ENCODE measurements around the gene MRAS.
"Not testable (repeated sequence)": the region's sequence is repeated elsewhere in the genome, so short reads cannot be mapped to it uniquely, and the experiment has no call there.

The MRAS gene

GRCh38 chr3:138367326-138367850 is 19.0 kb downstream of the MRAS start:
- DNase-seq (ENCODE audit: low spot score), result no peak

- no peak for DNase-seq (ENCODE audit: low spot score)
Measured at GRCh38 chr3:138367911-138368310, 19.5 kb downstream of the MRAS start.

- DNase-seq (ENCODE audit: low spot score), result no peak
Measured at GRCh38 chr3:138369151-138369900, 20.9 kb downstream of the MRAS start.

GRCh38 chr3:138370321-138370720 is 21.9 kb downstream of the MRAS start:
- no peak for DNase-seq (ENCODE audit: low spot score)

- DNase-seq (ENCODE audit: low spot score), result no peak
Measured at GRCh38 chr3:138371070-138371965, 22.9 kb downstream of the MRAS start.

GRCh38 chr3:138373087-138373735 is 24.8 kb downstream of the MRAS start:
- DNase-seq (ENCODE audit: low spot score), result no peak

- DNase-seq (ENCODE audit: low spot score), result no peak
Measured at GRCh38 chr3:138373736-138374094, 25.3 kb downstream of the MRAS start.

GRCh38 chr3:138374573-138375134 is 26.3 kb downstream of the MRAS start:
- DNase-seq (ENCODE audit: low spot score), result no peak

GRCh38 chr3:138375447-138375846 is 27.1 kb downstream of the MRAS start:
- no peak for DNase-seq (ENCODE audit: low spot score)

- DNase-seq (ENCODE audit: low spot score), result no peak
Measured at GRCh38 chr3:138376663-138377062, 28.3 kb downstream of the MRAS start.

- not testable (repeated sequence) for DNase-seq (ENCODE audit: low spot score)
Measured at GRCh38 chr3:138377212-138377611, 28.8 kb downstream of the MRAS start.

- DNase-seq (ENCODE audit: low spot score), result no peak
Measured at GRCh38 chr3:138377804-138378203, 29.4 kb downstream of the MRAS start.

GRCh38 chr3:138378331-138378730 is 30.0 kb downstream of the MRAS start:
- DNase-seq (ENCODE audit: low spot score), result no peak

- no peak for DNase-seq (ENCODE audit: low spot score)
Measured at GRCh38 chr3:138378990-138379389, 30.6 kb downstream of the MRAS start.

GRCh38 chr3:138381413-138381901 is 33.1 kb downstream of the MRAS start:
- DNase-seq (ENCODE audit: low spot score), result no peak

- peak; percentile 22 for DNase-seq (ENCODE audit: low spot score)
Measured at GRCh38 chr3:138381950-138382715, 33.8 kb downstream of the MRAS start.

GRCh38 chr3:138383715-138384465 is 35.5 kb downstream of the MRAS start:
- DNase-seq (ENCODE audit: low spot score), result no peak

GRCh38 chr3:138384531-138384930 is 36.2 kb downstream of the MRAS start:
- no peak for DNase-seq (ENCODE audit: low spot score)

GRCh38 chr3:138384976-138385375 is 36.6 kb downstream of the MRAS start:
- DNase-seq (ENCODE audit: low spot score), result no peak

GRCh38 chr3:138389144-138389601 is 40.8 kb downstream of the MRAS start:
- no peak for DNase-seq (ENCODE audit: low spot score)

Measured in hepatic stellate cell (primary cell).